B cell (primary cell): ENCODE measurements around the gene FAM13C.

Experiments
- EZH2 ChIP-seq: IDR thresholded peaks from 2 replicates; pipeline ENCODE4 v1.6.1; 2012; ENCODE audit warnings: borderline replicate concordance, low read depth, mild to moderate bottlenecking, moderate library complexity, low read length; ENCODE audit not compliant: insufficient read depth, poor library complexity, severe bottlenecking
- TF ChIP-seq, protein P1 (sequence below): fragments of 200-600 bp; IDR thresholded peaks from one replicate; pipeline ENCODE4 v1.8.0; 2022; ENCODE audit warnings: antibody characterized with exemption, mild to moderate bottlenecking

GRCh38 chr10:59302381-59302780, 60.0 kb downstream of the FAM13C start:
- TF ChIP-seq, protein P1, sequence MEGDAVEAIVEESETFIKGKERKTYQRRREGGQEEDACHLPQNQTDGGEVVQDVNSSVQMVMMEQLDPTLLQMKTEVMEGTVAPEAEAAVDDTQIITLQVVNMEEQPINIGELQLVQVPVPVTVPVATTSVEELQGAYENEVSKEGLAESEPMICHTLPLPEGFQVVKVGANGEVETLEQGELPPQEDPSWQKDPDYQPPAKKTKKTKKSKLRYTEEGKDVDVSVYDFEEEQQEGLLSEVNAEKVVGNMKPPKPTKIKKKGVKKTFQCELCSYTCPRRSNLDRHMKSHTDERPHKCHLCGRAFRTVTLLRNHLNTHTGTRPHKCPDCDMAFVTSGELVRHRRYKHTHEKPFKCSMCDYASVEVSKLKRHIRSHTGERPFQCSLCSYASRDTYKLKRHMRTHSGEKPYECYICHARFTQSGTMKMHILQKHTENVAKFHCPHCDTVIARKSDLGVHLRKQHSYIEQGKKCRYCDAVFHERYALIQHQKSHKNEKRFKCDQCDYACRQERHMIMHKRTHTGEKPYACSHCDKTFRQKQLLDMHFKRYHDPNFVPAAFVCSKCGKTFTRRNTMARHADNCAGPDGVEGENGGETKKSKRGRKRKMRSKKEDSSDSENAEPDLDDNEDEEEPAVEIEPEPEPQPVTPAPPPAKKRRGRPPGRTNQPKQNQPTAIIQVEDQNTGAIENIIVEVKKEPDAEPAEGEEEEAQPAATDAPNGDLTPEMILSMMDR: no peak
- TF ChIP-seq EZH2: no peak
